ENCODE data around the gene FYN. TPM values are rescaled to one million over a fixed set of nuclear protein-coding genes. Genes with fewer than 3 reads are reported as not detected.

The FYN gene
- total and polyA plus RNA-seq, 2 donors from 2014 or later: 34.5 to 52.4 TPM

- DNase-seq (no peak), FAIRE-seq (no peak)
- H3K36me3 ChIP-seq (ENCODE audit: control insufficient read depth in 2 of 3, insufficient read depth in 3 of 3, low read length in 3 of 3): no peaks in the 10 kb centered on the region
- TF ChIP-seq CTCF (IDR thresholded peaks at IDR 0.05; ENCODE audit: borderline replicate concordance, extremely low read depth, insufficient read depth): no peak
- intact Hi-C loops (cut with DNase I): no loop called here
- no peak overlapping the region for H3K4me3 ChIP-seq (ENCODE audit: low read length in 3 of 3)
- no peaks in the 10 kb centered on the region for H3K9me3 ChIP-seq (ENCODE audit: control insufficient read depth in 2 of 3, insufficient read depth in 1 of 3, low read length in 3 of 3)
- no peaks in the 10 kb centered on the region for H3K27me3 ChIP-seq (ENCODE audit: control insufficient read depth, insufficient read depth, low read length)
- no peaks in the 10 kb centered on the region for H3K4me1 ChIP-seq (ENCODE audit: control insufficient read depth in 2 of 3, insufficient read depth in 2 of 3, low read depth in 1 of 3, low read length in 3 of 3)
- no peak overlapping the region for H3K27ac ChIP-seq (ENCODE audit: low read depth in 2 of 2, low read length in 2 of 2)
- H3K9ac ChIP-seq (ENCODE audit: low read length in 3 of 3): no peak overlapping the region
Observed at GRCh38 chr6:111648100-111648499, 225.2 kb downstream of the FYN start.

- Histone ChIP-seq H3K4me1 (ENCODE audit: control insufficient read depth in 2 of 3, insufficient read depth in 2 of 3, low read depth in 1 of 3, low read length in 3 of 3) (peaks cover 0 to 2% (median 0%) of the 10 kb centered on the region in 3 donors), H3K4me3 (ENCODE audit: low read length in 3 of 3) (no peak overlapping the region), H3K9me3 (ENCODE audit: control insufficient read depth in 2 of 3, insufficient read depth in 1 of 3, low read length in 3 of 3) (no peaks in the 10 kb centered on the region), H3K9ac (ENCODE audit: low read length in 3 of 3) (no peak overlapping the region), H3K27ac (ENCODE audit: low read depth in 2 of 2, low read length in 2 of 2) (no peak overlapping the region), H3K36me3 (ENCODE audit: control insufficient read depth in 2 of 3, insufficient read depth in 3 of 3, low read length in 3 of 3) (no peaks in the 10 kb centered on the region), H3K27me3 (ENCODE audit: control insufficient read depth, insufficient read depth, low read length) (no peaks in the 10 kb centered on the region)
- DNase-seq (peak in 1 of 5 donors; percentile 29), FAIRE-seq (no peak)
- intact Hi-C loops (cut with DNase I): no loop called here
- TF ChIP-seq CTCF (IDR thresholded peaks at IDR 0.05; ENCODE audit: borderline replicate concordance, extremely low read depth, insufficient read depth): no peak
Observed at GRCh38 chr6:111646942-111647341, 226.3 kb downstream of the FYN start.

GRCh38 chr6:111646034-111646433, 227.2 kb downstream of the FYN start:
- intact Hi-C loops (cut with DNase I): no loop called here
- Histone ChIP-seq H3K9me3 (ENCODE audit: control insufficient read depth in 2 of 3, insufficient read depth in 1 of 3, low read length in 3 of 3) (no peaks in the 10 kb centered on the region), H3K4me1 (ENCODE audit: control insufficient read depth in 2 of 3, insufficient read depth in 2 of 3, low read depth in 1 of 3, low read length in 3 of 3) (peaks cover 0 to 2% (median 0%) of the 10 kb centered on the region in 3 donors), H3K27me3 (ENCODE audit: control insufficient read depth, insufficient read depth, low read length) (no peaks in the 10 kb centered on the region), H3K36me3 (ENCODE audit: control insufficient read depth in 2 of 3, insufficient read depth in 3 of 3, low read length in 3 of 3) (no peaks in the 10 kb centered on the region), H3K27ac (ENCODE audit: low read depth in 2 of 2, low read length in 2 of 2) (no peak overlapping the region), H3K4me3 (ENCODE audit: low read length in 3 of 3) (no peak overlapping the region), H3K9ac (ENCODE audit: low read length in 3 of 3) (no peak overlapping the region)
- TF ChIP-seq CTCF (IDR thresholded peaks at IDR 0.05; ENCODE audit: borderline replicate concordance, extremely low read depth, insufficient read depth): no peak
- DNase-seq (no peak), FAIRE-seq (no peak)

- DNase-seq (no peak), FAIRE-seq (no peak)
- no peak for TF ChIP-seq CTCF (IDR thresholded peaks at IDR 0.05; ENCODE audit: borderline replicate concordance, extremely low read depth, insufficient read depth)
- peaks cover 0 to 2% (median 0%) of the 10 kb centered on the region in 3 donors for H3K4me1 ChIP-seq (ENCODE audit: control insufficient read depth in 2 of 3, insufficient read depth in 2 of 3, low read depth in 1 of 3, low read length in 3 of 3)
- no peaks in the 10 kb centered on the region for H3K36me3 ChIP-seq (ENCODE audit: control insufficient read depth in 2 of 3, insufficient read depth in 3 of 3, low read length in 3 of 3)
- H3K27me3 ChIP-seq (ENCODE audit: control insufficient read depth, insufficient read depth, low read length): no peaks in the 10 kb centered on the region
- H3K9me3 ChIP-seq (ENCODE audit: control insufficient read depth in 2 of 3, insufficient read depth in 1 of 3, low read length in 3 of 3): no peaks in the 10 kb centered on the region
- no peak overlapping the region for H3K4me3 ChIP-seq (ENCODE audit: low read length in 3 of 3)
- no peak overlapping the region for H3K9ac ChIP-seq (ENCODE audit: low read length in 3 of 3)
- intact Hi-C loops (cut with DNase I): no loop called here
- no peak overlapping the region for H3K27ac ChIP-seq (ENCODE audit: low read depth in 2 of 2, low read length in 2 of 2)
Observed at GRCh38 chr6:111644893-111645430, 228.3 kb downstream of the FYN start.
